Neural progenitor cell (in vitro differentiated cells): ENCODE data around the gene KLC1. TPM values are rescaled to one million over a fixed set of nuclear protein-coding genes. Genes with fewer than 3 reads are reported as not detected.

Experiments used
- DNase-seq: peaks from one replicate; pipeline ENCODE4 v3.0.0-alpha.2; 2016; ENCODE audit warnings: low spot score
- H2AFZ ChIP-seq: fragments of 200-600 bp; sonication (generic); replicated peaks from 2 replicates; pipeline ENCODE4 v1.6.1; 2016; ENCODE audit warnings: antibody characterized with exemption
- H3F3A ChIP-seq: fragments of 200-600 bp; sonication (generic); 2 replicates; pipeline ENCODE4 v1.6.1; 2016; ENCODE audit warnings: antibody characterized with exemption, low read depth
- H3K27ac ChIP-seq: fragments of 200-600 bp; sonication (generic); 2 replicates; pipeline ENCODE4 v1.5.1; 2016; ENCODE audit warnings: mild to moderate bottlenecking
- H3K27me3 ChIP-seq: fragments of 200-600 bp; sonication (generic); 2 replicates; pipeline ENCODE4 v1.6.1; 2016; ENCODE audit warnings: mild to moderate bottlenecking, moderate library complexity
- H3K36me3 ChIP-seq: fragments of 200-600 bp; sonication (generic); 2 replicates; pipeline ENCODE4 v1.5.1; 2016
- H3K4me1 ChIP-seq: fragments of 200-600 bp; sonication (generic); 2 replicates; pipeline ENCODE4 v1.6.1; 2016; ENCODE audit warnings: mixed run types
- H3K4me2 ChIP-seq: fragments of 200-600 bp; sonication (generic); 2 replicates; pipeline ENCODE4 v1.6.1; 2016
- H3K4me3 ChIP-seq: fragments of 200-600 bp; sonication (generic); 2 replicates; pipeline ENCODE4 v1.5.1; 2016
- H3K79me2 ChIP-seq: fragments of 200-600 bp; sonication (generic); 2 replicates; pipeline ENCODE4 v1.6.1; 2016; ENCODE audit warnings: low read depth
- H3K9ac ChIP-seq: fragments of 200-600 bp; sonication (generic); 2 replicates; pipeline ENCODE4 v1.6.1; 2016
- H3K9me3 ChIP-seq: fragments of 200-600 bp; sonication (generic); 2 replicates; pipeline ENCODE4 v1.5.1; 2016; ENCODE audit warnings: low read depth
- H4K20me1 ChIP-seq: fragments of 200-600 bp; sonication (generic); 2 replicates; pipeline ENCODE4 v1.6.1; 2016; ENCODE audit warnings: low read depth
- H3K27ac Mint-ChIP-seq: 3 replicates; pipeline ENCODE4 v1.8.0; 2021; ENCODE audit warnings: mixed read lengths
- H3K27me3 Mint-ChIP-seq: 2 replicates; pipeline ENCODE4 v1.8.0; 2022; ENCODE audit warnings: low read depth, mild to moderate bottlenecking, inconsistent platforms, moderate library complexity, mixed read lengths; ENCODE audit not compliant: insufficient read depth
- H3K36me3 Mint-ChIP-seq: 3 replicates; pipeline ENCODE4 v1.8.0; 2021; ENCODE audit warnings: mixed read lengths
- H3K4me1 Mint-ChIP-seq: 3 replicates; pipeline ENCODE4 v1.8.0; 2021; ENCODE audit warnings: mixed read lengths
- H3K4me3 Mint-ChIP-seq: 3 replicates; pipeline ENCODE4 v1.8.0; 2021; ENCODE audit warnings: mild to moderate bottlenecking, moderate library complexity, mixed read lengths
- H3K9me3 Mint-ChIP-seq: 3 replicates; pipeline ENCODE4 v1.8.0; 2020; ENCODE audit warnings: mixed read lengths
- EZH2 ChIP-seq: fragments of 200-600 bp; sonication (generic); IDR thresholded peaks from 2 replicates; pipeline ENCODE4 v1.6.1; 2017; ENCODE audit warnings: antibody characterized with exemption, mild to moderate bottlenecking, moderate library complexity
- EZH2phosphoT487 ChIP-seq: fragments of 200-600 bp; sonication (generic); IDR thresholded peaks from 2 replicates; pipeline ENCODE4 v1.6.1; 2017; ENCODE audit warnings: antibody characterized with exemption
- total RNA-seq: library from RNA; depleted of rRNA; stranded (reverse); fragments of >200 nt; gene quantifications from 2 replicates; pipeline ENCODE4 v1.2.3, GENCODE V29; 2015; ENCODE audit warnings: low replicate concordance
- TF ChIP-seq, protein P1 (sequence below): fragments of 200-600 bp; sonication (generic); IDR thresholded peaks from 2 replicates; pipeline ENCODE4 v1.5.1; 2017; ENCODE audit warnings: antibody characterized with exemption, mild to moderate bottlenecking

KLC1 gene
- total RNA-seq, 1 donor from 2014 or later: 163 TPM

DNA sequence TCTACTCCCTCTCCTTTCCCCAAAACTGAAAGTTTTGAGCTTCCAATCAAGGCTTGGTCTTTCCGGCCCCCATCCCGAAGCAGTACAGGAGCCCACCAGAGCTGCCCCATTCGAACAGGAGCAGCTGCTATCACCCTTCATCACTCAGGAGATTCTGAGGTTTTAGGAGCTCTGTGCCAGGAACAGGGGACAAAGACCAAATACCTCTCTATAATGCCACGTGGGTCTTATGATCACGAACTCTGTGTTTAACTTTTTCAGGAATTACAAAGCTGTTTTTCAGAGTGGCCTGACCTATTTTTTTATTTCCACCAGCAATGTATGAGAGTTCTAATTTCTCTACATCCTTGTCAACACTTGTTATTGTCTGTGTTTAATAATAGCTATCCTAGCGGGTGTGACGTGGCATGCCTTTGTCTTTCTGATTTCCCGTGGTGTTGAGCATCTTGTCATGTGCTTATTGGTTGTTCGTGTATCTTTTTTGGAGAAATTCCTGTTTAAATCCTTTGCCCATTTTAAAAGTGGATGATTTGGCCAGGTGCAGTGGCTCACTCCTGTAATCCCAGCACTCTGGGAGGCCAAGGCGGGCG lies 44.6 kb upstream of the KLC1 start:
- H3K36me3 ChIP-seq: no peaks in the 10 kb centered on the region
- H3K27me3 ChIP-seq: no peaks in the 10 kb centered on the region
- H4K20me1 ChIP-seq: peaks cover 2% of the 10 kb centered on the region
- peaks cover 3% of the 10 kb centered on the region for H3K79me2 ChIP-seq
- no peaks in the 10 kb centered on the region for H3K9me3 ChIP-seq
- Mint-ChIP-seq H3K4me1 (no peaks in the 10 kb centered on the region), H3K27me3 (peaks cover 3% of the 10 kb centered on the region), H3K27ac (no peak overlapping the region), H3K9me3 (no peaks in the 10 kb centered on the region), H3K4me3 (no peak overlapping the region), H3K36me3 (peaks cover 26% of the 10 kb centered on the region)
- no peak overlapping the region for H3K9ac ChIP-seq
- H3K4me2 ChIP-seq: no peak overlapping the region
- H2AFZ ChIP-seq: no peak overlapping the region
- no peak overlapping the region for H3K4me3 ChIP-seq
- H3K27ac ChIP-seq: no peak overlapping the region
- no peak for TF ChIP-seq EZH2phosphoT487
- TF ChIP-seq, protein P1, sequence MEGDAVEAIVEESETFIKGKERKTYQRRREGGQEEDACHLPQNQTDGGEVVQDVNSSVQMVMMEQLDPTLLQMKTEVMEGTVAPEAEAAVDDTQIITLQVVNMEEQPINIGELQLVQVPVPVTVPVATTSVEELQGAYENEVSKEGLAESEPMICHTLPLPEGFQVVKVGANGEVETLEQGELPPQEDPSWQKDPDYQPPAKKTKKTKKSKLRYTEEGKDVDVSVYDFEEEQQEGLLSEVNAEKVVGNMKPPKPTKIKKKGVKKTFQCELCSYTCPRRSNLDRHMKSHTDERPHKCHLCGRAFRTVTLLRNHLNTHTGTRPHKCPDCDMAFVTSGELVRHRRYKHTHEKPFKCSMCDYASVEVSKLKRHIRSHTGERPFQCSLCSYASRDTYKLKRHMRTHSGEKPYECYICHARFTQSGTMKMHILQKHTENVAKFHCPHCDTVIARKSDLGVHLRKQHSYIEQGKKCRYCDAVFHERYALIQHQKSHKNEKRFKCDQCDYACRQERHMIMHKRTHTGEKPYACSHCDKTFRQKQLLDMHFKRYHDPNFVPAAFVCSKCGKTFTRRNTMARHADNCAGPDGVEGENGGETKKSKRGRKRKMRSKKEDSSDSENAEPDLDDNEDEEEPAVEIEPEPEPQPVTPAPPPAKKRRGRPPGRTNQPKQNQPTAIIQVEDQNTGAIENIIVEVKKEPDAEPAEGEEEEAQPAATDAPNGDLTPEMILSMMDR: no peak
- TF ChIP-seq EZH2: no peak
- no peak for DNase-seq
- H3F3A ChIP-seq: no peaks in the 10 kb centered on the region
- H3K4me1 ChIP-seq: no peaks in the 10 kb centered on the region

DNA sequence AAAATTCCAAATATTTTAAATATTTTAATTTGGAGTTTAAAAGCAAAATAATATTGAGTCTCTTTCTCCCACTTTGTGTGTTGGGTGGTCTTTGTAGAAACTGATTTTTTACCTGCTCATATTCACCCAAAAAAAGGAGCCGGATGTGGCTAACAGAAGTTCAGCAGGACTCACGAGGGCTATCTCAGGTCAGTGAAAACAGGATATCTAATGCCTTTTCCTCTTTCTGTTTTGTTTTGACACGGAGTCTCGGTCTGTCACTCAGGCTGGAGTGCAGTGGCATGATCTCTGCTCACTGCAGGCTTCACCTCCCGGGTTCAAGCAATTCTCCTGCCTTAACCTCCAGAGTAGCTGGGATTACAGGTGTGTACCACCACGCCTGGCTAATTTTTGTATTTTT lies 35.4 kb upstream of the KLC1 start:
- H3K9ac ChIP-seq: no peak overlapping the region
- peaks cover 32% of the 10 kb centered on the region for H3F3A ChIP-seq
- Mint-ChIP-seq H3K27me3 (peaks cover 5% of the 10 kb centered on the region), H3K4me3 (no peak overlapping the region), H3K9me3 (no peaks in the 10 kb centered on the region), H3K36me3 (peaks cover 11% of the 10 kb centered on the region), H3K27ac (peak overlapping the region; percentile 88), H3K4me1 (peaks cover 33% of the 10 kb centered on the region)
- H3K79me2 ChIP-seq: no peaks in the 10 kb centered on the region
- DNase-seq: no peak
- no peak overlapping the region for H3K4me3 ChIP-seq
- H4K20me1 ChIP-seq: no peaks in the 10 kb centered on the region
- H3K4me1 ChIP-seq: peaks cover 25% of the 10 kb centered on the region
- H3K27me3 ChIP-seq: no peaks in the 10 kb centered on the region
- TF ChIP-seq EZH2phosphoT487 (no peak), EZH2 (no peak)
- TF ChIP-seq, protein P1: no peak
- H3K9me3 ChIP-seq: no peaks in the 10 kb centered on the region
- no peaks in the 10 kb centered on the region for H3K36me3 ChIP-seq
- peak overlapping the region; percentile 90 for H3K27ac ChIP-seq
- no peak overlapping the region for H2AFZ ChIP-seq
- H3K4me2 ChIP-seq: peak overlapping the region; percentile 63

- Histone ChIP-seq H3K4me3 (no peak overlapping the region), H2AFZ (no peak overlapping the region)
- H3K9me3 Mint-ChIP-seq: no peaks in the 10 kb centered on the region
Observed at GRCh38 chr14:103594265-103594664, 34.7 kb upstream of the KLC1 start.

More at GRCh38 chr14:103594265-103594664, 34.7 kb upstream of the KLC1 start:
- Histone ChIP-seq H3K27me3 (no peaks in the 10 kb centered on the region), H4K20me1 (no peaks in the 10 kb centered on the region), H3K79me2 (no peaks in the 10 kb centered on the region), H3F3A (peaks cover 32% of the 10 kb centered on the region), H3K9me3 (no peaks in the 10 kb centered on the region), H3K36me3 (no peaks in the 10 kb centered on the region), H3K4me1 (peaks cover 25% of the 10 kb centered on the region), H3K4me2 (peak overlapping the region; percentile 63), H3K9ac (no peak overlapping the region), H3K27ac (peak overlapping the region; percentile 90)
- Mint-ChIP-seq H3K4me1 (peaks cover 33% of the 10 kb centered on the region), H3K27ac (peak overlapping the region; percentile 99), H3K27me3 (peaks cover 5% of the 10 kb centered on the region), H3K36me3 (peaks cover 6% of the 10 kb centered on the region), H3K4me3 (peak overlapping the region; percentile 76)
- peak; percentile 92 for DNase-seq
- TF ChIP-seq, protein P1: no peak
- TF ChIP-seq EZH2phosphoT487 (no peak), EZH2 (no peak)
